Epidermal melanocyte (primary cell): ENCODE data around the gene ITGA3.

Experiments
- DNase-seq: peaks from one replicate; pipeline ENCODE4 v3.0.0; 2011; ENCODE audit warnings: low spot score; ENCODE audit not compliant: insufficient read length

ITGA3 gene

DNA sequence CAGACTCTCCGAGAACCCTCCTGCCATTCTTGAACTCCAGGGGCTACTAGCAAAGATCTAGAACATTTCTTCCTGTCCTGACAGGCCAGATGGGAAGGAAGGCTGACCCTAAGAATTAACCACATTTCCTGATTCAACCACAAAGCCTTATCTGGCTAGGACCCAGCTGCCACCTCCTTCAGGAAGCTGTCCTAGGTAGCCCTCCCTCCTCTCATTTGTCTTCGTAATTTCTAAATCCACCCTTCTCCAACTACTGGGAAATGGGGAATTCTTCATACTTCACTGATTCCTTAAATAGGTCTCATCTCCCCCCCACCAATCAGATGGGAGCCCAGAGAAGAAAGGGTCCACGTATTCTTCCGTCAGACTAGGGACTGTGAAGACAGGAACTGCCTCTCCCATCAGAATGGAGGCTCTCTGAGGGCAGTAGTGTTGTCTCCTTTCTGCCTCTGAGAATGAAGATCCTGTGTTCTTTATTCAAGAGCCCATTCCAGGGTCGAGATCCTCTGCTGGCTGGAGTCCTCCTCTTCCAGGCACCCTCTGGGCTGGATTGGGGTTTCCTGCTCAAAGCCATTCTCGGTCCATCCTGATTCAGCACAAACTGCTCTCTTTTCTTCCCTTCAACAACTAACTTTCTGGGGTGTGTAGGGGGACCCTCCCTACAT, 71.9 kb downstream of the ITGA3 start:
- no peak for DNase-seq

DNA sequence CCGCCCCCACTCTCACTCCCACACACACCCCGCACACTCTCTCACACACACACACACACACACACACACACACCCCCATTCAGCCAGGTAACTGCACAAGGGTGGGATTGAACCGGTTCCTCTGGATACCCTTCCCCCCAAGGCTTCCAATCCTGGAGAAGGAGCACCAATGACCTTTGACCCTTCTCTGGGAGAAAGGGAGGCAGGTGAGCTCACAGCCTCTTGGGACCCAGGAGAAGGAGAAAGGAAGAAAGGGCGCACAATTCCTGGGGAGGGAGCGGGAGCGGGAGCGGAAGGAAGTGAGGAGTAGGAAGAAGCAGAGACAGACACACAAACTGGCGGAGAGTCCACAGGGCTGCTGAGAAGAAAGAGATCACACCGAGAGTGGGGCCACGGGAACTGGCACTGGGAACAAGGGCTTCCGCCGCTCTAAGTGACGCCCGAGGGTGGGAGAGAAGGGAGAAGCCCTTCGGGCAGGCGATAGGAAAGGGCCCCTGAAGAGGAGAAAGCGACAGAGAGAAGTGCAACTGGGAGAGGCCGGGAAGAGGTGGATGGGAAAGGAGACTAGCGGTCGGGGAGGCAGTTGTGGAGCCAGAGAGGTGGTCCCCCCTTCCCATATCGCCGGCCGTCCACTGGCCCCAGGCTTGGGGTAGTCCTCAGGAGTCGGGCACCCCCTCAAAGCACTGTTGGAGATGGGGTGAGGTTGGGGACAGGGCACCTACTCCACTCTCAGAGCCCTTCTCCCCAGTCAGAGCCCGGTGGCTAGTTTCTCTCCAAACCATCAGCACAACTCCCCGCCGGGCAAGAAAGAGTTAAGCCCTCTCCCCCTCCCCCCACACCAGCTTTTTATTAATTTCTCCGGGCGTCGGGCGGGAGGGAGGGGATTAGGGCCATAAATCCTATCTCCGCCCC, 72.8 kb downstream of the ITGA3 start:
- DNase-seq = no peak

- DNase-seq = no peak
These were observed 73.4 kb downstream of the ITGA3 start for GRCh38 chr17:50129353-50129727.

- DNase-seq = peak; percentile 75
These were observed 74.0 kb downstream of the ITGA3 start, which contains the start of gene SAMD14 for GRCh38 chr17:50129728-50130558. Gene SAMD14, minus strand, starts transcription at chr17:50130160. Its CDS starts 5,201 bp downstream, at chr17:50124959.

DNA sequence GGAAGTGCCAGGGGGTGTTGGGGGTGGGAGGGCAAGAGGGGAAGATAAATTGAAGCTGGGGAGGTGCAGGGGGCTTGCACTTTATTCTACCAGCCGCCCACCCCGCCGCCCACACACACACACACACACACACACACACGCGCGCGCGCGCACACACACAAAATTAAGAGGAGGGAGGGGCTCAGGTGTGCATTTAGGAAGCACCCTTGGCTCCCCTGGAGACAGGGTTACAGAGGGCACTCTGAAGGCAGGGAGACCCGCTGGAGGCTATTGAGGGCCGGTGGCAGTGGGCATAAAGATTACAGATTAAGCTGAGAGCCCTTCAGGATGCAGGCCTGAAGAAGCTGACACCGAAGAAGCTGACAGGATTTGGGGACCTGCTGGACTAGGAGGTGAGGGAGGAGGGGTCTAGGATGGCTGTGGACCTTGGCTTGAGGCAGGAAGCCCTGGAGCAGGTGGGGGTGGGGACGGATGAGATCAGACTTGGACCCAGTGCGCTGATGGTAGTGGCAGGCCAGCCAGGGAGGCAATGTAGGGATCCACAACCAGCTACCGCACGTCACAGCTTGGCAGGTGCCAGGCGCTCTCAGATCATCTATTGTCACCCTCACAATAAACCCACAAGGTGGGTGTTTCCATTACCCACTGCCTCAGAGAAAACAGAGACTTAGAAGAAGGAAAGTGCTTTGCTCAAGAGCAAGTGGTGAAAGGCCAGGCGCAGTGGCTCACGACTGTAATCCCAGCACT, 74.8 kb downstream of the ITGA3 start:
- no peak for DNase-seq

DNA sequence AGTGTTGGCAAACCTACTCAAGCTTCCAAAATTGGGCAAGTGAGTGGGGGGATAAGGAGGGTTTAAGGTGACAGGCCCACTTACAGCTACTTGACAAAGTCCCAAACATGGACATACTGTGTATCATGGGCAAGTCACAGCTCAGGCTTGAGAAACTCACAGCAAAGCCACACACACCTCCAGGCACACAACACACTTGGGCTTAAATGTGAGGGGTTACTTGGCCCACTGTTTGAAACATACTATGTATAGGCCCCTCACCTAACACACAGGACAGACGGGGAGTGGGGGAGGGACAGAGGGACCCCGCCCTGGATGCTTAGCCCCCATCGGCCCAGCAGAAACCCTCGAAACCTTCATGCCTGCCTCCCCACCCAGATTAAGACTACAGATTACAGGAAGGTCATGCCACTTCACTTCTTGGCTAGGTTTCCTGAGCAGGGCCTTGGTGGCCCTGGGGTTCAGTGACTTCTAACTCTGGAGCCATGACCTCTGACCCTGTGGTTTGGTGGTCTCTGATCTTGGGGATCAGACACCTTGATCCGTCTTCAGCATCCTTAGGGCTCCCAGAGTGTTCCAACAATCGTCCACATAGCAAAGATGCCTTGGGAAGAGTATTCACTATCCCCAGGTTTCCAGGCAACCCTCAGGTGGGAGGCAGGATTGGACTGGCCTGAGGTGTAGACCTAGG, 76.3 kb downstream of the ITGA3 start:
- DNase-seq = no peak

- DNase-seq = no peak
These were observed 77.3 kb downstream of the ITGA3 start for GRCh38 chr17:50133028-50133768.

GRCh38 chr17:50133769-50134099, 77.8 kb downstream of the ITGA3 start:
- no peak for DNase-seq

DNA sequence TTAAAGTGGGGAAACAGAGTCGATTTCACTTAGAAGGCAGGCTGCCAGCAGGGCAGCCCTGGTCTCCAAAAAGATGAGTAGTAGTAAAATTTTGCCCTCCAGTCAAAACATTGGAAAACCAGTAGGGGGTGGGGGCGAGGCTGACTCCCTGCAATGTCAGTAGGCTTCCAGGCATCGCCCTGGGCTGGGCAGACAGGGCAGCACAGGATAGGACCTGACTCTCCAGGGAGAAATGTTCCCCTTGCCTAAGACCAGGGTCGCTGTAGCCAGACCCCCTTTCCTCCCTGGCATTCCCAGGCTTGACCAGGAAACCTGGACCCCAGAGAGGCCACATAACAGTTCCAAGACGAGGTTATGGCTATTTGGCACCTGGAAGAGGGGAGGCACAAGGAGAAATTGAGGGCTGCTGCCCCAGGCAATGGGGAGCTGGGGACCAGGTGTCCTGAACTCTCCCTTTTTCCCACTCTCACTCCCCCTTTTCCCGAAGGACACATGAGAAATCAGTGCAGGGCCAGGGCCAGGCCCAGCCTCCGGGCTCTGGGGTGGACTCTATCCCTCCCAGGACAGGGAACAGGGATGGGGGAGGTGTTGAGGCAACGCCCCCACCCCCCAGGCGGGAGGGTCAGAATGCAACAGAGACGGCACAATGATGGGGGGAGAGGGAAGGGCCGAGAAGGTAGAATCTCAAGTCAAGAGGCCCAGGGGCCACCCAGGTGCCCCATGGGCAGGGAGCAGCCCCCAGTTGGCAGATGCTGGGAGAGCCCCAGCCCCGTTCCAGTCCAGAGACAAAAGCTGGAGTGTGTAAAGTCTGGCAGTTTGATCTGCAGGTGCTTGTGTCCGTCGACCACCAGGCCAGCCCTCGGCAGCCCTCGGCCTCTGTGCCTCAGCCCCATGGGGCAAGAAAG, 78.5 kb downstream of the ITGA3 start:
- no peak for DNase-seq

DNA sequence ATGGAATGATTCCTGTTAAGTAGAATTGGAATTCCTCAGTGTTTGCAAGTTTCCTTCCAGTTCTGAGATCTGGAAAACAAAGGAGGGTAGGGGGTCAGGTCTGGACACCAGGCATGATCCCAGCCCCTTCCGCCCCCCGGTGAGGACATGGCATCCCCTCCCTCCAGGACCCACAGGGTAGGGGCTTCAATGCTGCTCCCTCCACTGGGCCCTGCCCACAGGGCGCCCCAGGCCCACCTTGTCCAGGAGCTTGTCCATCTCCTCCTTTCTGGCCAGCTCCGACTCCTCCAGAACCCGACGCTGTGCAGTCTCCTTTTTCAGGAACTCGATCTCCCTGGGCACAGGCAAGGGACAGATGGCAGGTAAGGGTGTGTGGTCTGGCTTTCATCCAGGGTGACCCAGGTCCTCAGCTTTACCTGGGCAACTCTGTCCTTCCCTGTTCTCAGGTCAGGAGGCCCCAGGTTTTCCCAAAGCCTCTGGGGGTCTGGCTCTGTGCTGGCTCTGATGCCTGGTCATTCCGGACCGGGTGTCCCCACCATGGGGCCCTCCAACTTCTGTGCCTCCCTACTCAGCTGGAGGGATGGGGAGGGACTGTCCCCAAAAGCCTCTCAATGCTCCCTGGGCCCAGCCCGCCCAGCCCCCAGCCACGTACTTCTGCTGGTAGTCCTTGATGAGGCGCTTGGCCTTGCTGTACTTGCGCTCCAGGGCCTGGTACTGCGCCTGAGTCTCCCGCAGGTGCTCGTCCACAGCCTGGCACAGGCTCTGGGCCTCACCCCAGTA, 79.6 kb downstream of the ITGA3 start:
- DNase-seq = no peak

DNA sequence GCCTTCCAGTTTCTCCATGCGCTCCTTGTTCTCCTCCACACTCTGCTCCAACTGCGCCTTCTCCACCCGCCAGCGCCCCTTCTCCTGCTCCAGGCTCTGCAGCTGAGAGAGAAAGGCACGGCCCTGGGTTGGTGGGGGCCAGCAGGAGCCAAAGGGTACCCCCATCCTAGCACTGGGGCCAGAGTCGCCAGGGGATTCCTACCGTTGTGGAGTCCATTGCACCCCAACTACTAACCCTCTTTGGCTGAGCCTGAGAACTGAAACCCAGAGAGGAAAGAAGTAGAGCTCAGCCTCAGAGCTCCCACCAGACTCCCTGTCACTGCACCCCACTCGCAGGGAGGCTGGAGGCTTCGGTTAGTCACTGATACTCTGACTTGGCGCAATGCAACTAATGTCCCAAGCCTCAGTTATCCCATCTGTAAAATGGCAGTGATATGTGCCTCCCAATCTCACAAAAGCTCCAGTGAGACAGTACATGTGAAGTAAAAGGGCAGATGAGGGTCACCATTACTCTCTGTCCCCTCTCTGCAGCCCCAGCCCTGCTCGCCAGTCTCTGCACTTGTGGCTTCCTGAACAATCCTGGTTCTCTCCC, 80.3 kb downstream of the ITGA3 start:
- DNase-seq = no peak

GRCh38 chr17:50137042-50137441, 81.1 kb downstream of the ITGA3 start:
- no peak for DNase-seq

DNA sequence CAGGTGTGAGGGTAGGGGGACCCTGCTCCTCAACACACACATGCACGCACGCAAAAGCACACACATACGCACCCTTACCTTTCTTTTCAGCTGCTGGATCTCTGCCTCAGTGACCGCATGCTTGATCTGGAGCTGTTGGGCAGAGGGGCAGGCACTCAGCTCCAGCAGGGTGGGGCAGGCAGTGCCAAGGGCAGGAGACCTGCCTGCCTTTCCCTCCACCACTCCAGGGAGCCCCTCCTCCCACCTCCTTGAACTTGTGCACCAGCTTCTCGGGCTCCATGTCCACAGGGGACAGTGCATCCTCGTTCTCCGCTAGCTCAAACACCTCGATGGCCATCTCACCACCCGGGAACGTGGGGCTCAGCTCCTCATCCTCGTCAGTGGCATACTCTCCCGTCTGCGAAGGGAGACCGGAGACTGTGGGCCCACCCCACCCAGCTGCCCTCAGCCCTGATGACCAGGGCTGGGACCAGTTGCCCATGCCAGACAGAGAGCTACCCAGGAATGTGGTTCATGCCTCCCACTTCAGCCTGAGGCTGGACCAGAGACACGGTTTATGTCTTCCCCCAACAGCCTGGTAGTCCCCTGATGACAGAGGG, 83.4 kb downstream of the ITGA3 start:
- DNase-seq = no peak
